GM18951 (cell line): ENCODE results near the gene DTNB.

Source experiments
- POLR2A ChIP-seq: IDR thresholded peaks from 4 replicates; pipeline ENCODE4 v1.6.1; 2011; ENCODE audit warnings: mild to moderate bottlenecking; ENCODE audit not compliant: insufficient read length, insufficient read depth; ENCODE audit errors: extremely low read depth
- in situ Hi-C: fragments of 300-500 bp; cut with MboI; formaldehyde crosslinking; loops from one replicate; pipeline ENCODE4 v1.12.0; 2022; ENCODE audit warnings: low sequenced_read_pairs, mixed read lengths, inconsistent platforms; ENCODE audit not compliant: unreplicated experiment

DTNB gene

DNA sequence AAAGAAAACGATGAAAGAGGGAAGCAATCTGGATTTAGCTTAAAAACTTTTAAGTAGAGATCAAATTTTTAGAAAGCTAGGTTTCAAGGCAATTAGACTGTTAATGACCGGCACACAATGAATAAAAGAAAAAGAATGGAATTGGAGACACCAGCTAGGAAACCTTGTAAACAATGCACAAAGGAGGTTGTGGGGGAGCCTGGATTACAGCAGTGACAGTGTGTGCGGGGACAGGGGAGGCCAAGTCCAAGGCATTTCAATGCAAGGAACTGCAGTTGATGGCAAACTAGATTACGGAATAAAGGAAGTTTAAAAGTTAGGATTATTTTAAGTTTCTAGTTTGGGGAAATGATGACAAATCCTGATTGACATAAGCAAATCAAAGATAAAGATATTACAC, 74.5 kb downstream of the DTNB start:
- in situ Hi-C loops, result no loop called here
- TF ChIP-seq POLR2A, result no peak

DNA sequence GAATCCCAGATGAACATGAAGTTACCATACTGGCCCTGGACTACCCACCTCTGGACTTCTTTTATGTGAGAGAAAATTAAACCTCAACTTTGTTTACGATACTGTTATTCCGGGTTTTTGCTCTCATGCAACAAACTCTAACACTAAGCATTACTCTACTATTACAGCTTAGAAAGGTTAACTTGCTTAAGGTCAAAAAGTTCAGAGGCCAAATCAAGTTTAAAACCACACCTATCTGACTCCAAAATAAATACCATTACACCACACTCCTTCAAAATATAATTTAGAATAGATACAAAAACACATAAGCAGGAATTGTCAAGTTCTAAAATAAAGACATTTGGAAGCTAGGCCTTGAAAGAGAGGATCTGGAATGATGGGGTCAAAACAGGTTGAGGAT, 75.0 kb downstream of the DTNB start:
- no peak for TF ChIP-seq POLR2A
- in situ Hi-C loops, result no loop called here

- in situ Hi-C loops, result no loop called here
- TF ChIP-seq POLR2A, result no peak
Measured at GRCh38 chr2:25597881-25598280, 75.5 kb downstream of the DTNB start.

DNA sequence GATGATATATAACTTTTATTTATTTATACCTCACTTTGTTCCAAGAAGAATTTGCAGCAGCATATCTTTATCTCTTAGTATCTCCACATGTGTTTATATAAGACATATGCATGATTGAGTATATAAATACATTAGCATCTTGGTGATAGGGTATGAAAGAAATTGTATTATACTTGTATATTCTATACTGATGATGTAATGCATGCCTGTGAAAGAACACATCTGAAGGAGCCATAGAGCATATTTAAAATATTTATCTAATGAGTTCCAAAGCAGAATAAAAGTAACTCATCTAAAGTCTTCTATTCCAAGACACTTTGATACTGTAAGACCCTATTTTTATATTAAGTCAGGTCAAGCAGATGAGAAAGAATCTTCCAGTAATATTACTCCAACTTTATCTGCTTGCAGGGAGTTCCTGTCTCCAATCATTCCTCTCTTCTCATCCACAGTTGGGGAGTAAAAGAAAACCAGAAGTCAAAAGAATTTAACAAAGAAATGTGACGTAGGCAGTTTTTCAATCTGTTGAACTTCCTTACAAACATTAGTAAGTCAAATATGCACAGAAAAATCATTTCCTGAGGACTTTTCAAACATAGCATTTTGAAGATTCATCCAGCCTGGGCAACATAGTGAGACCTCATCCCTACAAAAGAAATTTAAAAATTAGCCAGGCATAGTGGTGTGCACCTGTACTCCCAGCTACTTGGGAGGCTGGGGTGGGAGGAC, 76.7 kb downstream of the DTNB start:
- in situ Hi-C loops, result no loop called here
- TF ChIP-seq POLR2A, result no peak

DNA sequence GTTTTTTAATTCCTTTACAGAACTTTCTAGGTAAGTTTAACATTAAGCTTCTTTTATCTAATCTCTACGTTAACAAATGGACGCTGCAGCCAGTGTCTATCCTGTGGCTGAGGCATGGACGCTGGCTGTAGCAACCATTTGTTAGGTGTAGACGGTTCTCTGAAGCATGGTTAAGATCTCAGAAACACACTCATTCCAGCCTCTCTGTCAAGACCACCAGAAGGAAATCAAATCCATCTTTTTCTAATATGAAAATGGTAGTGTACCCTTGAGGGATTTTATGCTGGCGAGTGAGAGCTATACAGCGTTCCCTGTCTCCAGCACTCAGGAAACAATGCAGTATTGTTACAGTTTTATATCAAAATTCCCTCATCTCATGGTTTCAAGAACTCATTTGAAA, 78.0 kb downstream of the DTNB start:
- in situ Hi-C loops, result no loop called here
- TF ChIP-seq POLR2A, result no peak

DNA sequence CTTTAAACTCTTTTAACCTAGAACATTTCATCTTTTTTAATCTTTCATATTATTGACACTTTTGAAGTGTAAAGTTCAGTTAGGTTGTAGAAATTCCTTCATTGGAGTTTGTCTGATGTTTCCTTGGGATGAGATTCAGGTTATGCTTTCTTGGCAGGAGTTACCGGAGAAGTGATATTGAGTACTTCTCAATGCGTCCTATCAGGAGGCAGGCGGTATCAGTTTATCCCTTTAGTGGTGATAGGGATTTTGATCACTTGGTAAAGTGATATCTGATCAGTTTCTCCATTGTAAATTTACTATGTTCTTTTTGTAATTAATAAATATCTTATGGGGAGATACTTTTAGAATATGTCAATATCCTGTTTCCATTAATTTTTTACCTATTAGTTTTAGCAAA, 78.4 kb downstream of the DTNB start:
- in situ Hi-C loops, result no loop called here
- no peak for TF ChIP-seq POLR2A

GRCh38 chr2:25592766-25593292, 80.5 kb downstream of the DTNB start:
- TF ChIP-seq POLR2A, result no peak
- in situ Hi-C loops, result no loop called here

DNA sequence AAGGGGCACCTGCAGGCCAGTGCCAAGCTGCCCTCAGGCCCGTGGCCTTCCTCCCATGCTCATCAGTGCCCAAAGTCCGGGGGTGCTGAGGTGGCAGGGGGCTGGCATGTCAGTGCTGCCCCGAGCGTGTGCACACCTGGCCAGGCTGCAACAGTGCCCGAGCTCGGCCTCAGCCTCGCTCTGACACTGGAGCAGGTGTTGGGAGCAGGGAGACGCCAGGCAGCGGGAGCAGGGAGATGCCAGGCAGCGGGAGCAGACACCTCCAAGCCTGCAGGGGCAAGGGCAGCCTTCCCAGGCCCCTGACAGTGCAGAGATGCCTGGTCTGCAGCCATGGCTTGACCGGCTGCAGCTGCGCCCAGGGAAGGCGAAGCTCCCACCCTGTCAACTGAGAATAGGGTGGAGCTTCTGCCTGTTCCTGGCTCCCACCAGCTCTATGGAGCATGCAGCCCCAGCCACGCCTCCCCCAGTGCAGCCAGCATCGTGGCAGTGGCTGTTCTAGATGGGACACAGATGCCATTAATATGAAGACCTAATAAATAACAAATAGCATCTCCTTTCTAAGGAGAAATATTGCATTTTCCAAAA, 82.4 kb downstream of the DTNB start:
- in situ Hi-C loops, result no loop called here
- no peak for TF ChIP-seq POLR2A

GRCh38 chr2:25589676-25590205, 83.6 kb downstream of the DTNB start:
- TF ChIP-seq POLR2A, result no peak
- in situ Hi-C loops, result no loop called here

- no peak for TF ChIP-seq POLR2A
- in situ Hi-C loops, result no loop called here
Measured at GRCh38 chr2:25588576-25588975, 84.8 kb downstream of the DTNB start.

DNA sequence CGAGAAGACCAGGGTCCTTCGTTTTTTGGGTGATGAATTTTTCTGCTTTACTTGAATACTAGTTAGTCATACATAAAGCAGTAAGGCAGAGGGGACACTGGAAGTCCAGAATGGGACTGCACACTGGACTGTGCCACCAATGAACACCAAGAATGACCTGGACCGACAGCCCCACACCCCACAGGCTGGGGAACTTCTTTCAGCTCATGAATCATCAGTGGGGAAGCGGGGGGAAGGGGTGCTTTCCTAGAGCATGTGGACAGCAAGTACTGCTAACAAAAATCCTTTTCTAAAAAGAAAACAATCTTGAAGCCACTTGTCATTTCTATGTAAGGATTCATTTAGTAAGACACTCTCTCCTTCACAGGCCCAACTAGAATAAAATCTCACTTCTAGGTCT, 86.0 kb downstream of the DTNB start:
- no peak for TF ChIP-seq POLR2A
- in situ Hi-C loops, result no loop called here

- TF ChIP-seq POLR2A, result no peak
- in situ Hi-C loops, result no loop called here
Measured at GRCh38 chr2:25586726-25587144, 86.6 kb downstream of the DTNB start.

DNA sequence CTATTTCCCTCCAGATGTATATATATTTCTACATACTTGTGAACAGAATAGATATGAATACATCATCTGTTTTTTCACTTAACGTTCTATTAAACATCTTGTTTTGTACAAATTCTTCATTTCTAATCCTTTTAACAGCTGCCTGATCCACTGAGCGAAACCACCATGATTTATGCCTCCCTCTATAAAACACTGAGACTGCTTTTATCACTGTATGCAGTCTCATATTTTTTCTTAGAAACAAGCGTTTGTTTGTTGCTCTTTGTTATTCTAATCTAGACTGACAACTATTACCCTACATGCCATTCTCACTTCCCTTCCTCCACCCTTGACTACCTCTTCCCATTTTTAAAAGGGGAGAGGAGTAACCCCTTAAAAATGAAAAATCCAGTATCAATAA, 88.2 kb downstream of the DTNB start:
- no peak for TF ChIP-seq POLR2A
- in situ Hi-C loops, result no loop called here
